ENCODE measurements around the gene NSUN6. TPM values are rescaled to one million over a fixed set of nuclear protein-coding genes. Genes with fewer than 3 reads are reported as not detected.

NSUN6 gene
- total and polyA plus RNA-seq, 10 of the 15 experiments (the other 5 are each of a cell fraction or from before 2014, with no cell fraction given), result 10.2 to 25.0 (median 15.6) TPM

- ChIA-PET POLR2A (no interaction called here), CTCF (no interaction called here), RAD21 (ENCODE audit: unreplicated experiment) (no interaction called here), SMC1A (ENCODE audit: uncharacterized antibody, unreplicated experiment) (no interaction called here)
- FAIRE-seq (no peak), ATAC-seq (no peak), DNase-seq (ENCODE audit: low read depth, low spot score) (no peak)
- Histone ChIP-seq H3K9me3 (replicated peaks; ENCODE audit: control insufficient read depth, insufficient read depth, low read length) (no peaks in the 10 kb centered on the region), H3K9ac (ENCODE audit: control insufficient read depth, insufficient read depth, low read length) (no peak overlapping the region), H3K4me1 (ENCODE audit: control insufficient read depth, insufficient read depth, low read length) (no peaks in the 10 kb centered on the region), H3K4me3 (no peak overlapping the region), H3K79me2 (ENCODE audit: control insufficient read depth, insufficient read depth, low read length) (no peaks in the 10 kb centered on the region), H3K36me3 (ENCODE audit: control insufficient read depth in 2 of 2, insufficient read depth in 2 of 2, low read length in 1 of 2) (peaks cover 0 to 4% of the 10 kb centered on the region in 2 experiments; a peak in 2 of 4 replicates), H3K4me2 (ENCODE audit: control insufficient read depth, insufficient read depth) (no peak overlapping the region), H3K27me3 (replicated peaks in 1 of 2; ENCODE audit: control insufficient read depth in 2 of 2, insufficient read depth in 2 of 2, low read length in 1 of 2) (no peaks in the 10 kb centered on the region), H2AFZ (ENCODE audit: control insufficient read depth, low read depth, low read length) (no peak overlapping the region), H4K20me1 (ENCODE audit: control insufficient read depth, insufficient read depth) (no peaks in the 10 kb centered on the region), H3K27ac (ENCODE audit: control insufficient read depth, insufficient read depth) (no peak overlapping the region)
- intact Hi-C loops (cut with micrococcal nuclease; ENCODE audit: unreplicated experiment) (no loop called here), in situ Hi-C loops (cut with MboI) (no loop called here)
- 98% methylated on average over 2 of the region's 2 CpGs for WGBS (ENCODE audit: insufficient coverage, insufficient replicate concordance, low lambda C conversion rate, missing lambda C conversion rate)
- no TSS peak for BruUV-seq (replicated peaks)
- TF ChIP-seq SMAD5 (IDR thresholded peaks at IDR 0.05; ENCODE audit: low read depth) (no peak), CUX1 (IDR thresholded peaks at IDR 0.05; ENCODE audit: insufficient replicate concordance, low read depth, low read length) (no peak), KAT2A (conservative IDR thresholded peaks at IDR 0.05; ENCODE audit: control insufficient read depth, low read depth, low read length) (no peak), E2F4 (IDR thresholded peaks at IDR 0.05; ENCODE audit: low read depth, low read length) (no peak)
Measured at GRCh38 chr10:18551473-18551872, 99.9 kb downstream of the NSUN6 start.

Measured in GM12878 (cell line).